Posterior vena cava (tissue), 2 donors: ENCODE results near the gene MBLAC2. TPM values are rescaled to one million over a fixed set of nuclear protein-coding genes. Genes with fewer than 3 reads are reported as not detected.
A peak's percentile ranks its signal among the peaks of the same experiment; 100 is the strongest.

ENCODE experiments used
- DNase-seq: peaks from one replicate; pipeline ENCODE4 v3.0.0-alpha.2; 2020; ENCODE audit warnings: low spot score
- intact Hi-C, 2 donors: fragments of 100-400 bp; cut with DNase I; formaldehyde crosslinking; loops; one replicate each; pipeline versions ENCODE4 v1.14.1 to v1.14.2; 2022 to 2023
- total RNA-seq, 2 donors: library from RNA; stranded (reverse); fragmentation: NEBNext Ultra II Directional; extraction: Animal tissue kit (Norgen Biotek cat#: 25700); gene quantifications; one replicate each; pipeline ENCODE4 v1.2.1, GENCODE V29; 2021
- donor health status: DM: yes; HTN: yes; CAD: no.
- donor health status: DM: yes; HTN: yes; CAD: no.

MBLAC2 gene
- total RNA-seq, 2 donors from 2014 or later: 5.0 to 5.1 TPM

DNA sequence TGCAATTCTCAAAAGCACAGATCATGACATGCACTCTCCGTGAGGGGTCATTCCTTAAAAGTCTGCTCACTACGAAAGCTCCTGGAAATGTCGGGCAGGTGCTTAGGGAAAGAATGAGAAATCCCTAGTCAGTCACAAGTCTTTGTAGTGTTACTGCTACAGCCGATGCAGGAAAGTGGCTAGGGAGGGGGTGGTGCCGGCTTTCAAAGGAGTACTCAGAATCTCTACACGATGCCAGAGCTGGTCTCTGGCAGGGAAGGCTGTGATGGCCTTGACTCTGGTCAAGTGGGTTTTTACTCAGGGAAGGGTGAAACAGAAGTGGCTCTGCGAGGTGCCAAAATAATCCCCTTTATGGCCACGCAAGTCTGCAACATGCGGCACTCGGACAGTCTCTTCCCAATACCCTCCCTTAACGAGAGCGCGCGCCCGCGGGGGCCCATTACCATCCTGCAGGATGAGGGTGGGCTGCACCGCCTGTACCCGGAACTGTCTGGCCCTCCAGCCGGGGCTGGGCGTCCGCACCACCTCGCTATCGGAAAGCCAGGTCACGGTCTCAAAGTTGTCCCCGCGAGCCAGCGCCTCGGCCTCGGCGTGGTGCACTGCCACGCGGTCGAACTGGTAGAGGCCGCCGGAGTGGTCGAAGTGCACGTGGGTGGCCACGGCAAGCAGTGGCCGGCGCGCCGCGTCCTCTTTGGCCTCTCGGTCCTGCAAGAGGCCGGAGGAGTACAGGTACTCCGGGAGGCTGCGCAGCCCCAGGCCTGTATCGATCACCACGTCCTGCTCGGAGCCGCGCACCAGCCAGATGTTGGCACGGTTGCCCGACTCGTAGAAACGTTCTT, 956 bp downstream of the MBLAC2 start:
- intact Hi-C loops: no loop called here
- DNase-seq: peak; percentile 86

DNA sequence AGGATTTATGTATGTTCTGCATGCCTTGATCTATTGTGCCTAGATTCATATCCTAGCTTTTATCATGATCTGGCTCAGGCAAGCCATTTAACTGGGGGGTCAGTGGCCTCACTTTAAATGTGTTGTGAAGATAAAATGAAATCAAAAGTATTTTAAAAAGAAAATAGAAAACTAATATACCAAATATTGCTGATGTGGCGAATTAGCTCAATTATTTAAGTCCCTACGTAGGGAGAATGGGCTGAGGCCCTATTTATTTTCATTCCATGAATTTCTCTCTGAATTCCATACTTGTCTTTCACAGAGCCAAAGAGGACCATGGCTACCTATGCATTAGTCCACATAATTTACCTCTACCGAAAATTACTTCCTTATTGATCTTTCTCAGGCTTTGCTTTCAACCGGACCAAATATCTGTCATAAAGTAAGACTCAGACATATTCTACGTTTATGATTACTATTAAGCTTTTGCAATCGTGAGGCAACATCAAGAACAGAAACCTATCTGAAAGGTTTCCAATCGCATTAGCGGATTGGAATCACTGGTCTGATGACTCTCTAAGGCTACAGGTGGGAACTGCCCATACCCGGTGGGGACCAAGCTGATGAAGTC, 1.7 kb downstream of the MBLAC2 start:
- DNase-seq: no peak
- intact Hi-C loops: no loop called here

DNA sequence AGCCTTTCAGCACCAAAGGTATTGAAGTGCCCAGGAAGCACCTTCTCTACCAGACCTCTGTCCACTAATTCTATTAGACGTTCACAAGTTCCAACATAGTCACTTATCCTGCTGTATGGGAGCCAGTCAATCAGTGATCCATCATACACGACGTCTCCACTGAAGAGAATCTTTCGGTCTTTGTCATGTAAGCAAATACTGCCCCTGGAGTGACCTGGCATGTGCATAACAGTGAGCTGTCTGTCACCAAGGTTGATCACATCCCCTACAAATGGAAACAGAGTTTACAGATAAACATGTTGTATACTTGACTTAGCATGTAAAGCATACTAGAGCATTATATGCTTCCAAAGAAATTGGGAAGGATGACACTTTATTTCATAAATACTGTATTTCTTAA, 13.3 kb downstream of the MBLAC2 start:
- intact Hi-C loops: no loop called here
- DNase-seq: no peak

DNA sequence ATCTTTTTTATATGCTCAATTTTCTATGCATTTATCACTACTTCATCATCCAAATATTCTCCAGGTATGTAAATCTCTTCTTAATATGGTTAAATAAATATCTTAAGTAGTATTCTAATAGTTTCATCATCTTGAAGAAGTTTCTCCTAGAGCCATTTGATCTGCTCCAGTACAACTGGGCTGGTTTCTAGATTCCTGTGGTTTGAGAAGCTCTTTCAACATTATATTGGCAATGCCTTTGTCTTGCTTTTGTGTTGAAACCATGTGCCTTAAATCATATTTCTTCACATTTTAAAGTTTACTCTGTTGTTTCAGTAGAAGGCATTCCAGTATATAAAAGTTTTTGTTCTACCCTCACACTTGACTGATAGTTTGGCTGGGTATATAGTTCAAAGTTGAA, 27.6 kb downstream of the MBLAC2 start:
- intact Hi-C loops: loop anchor here in 1 of 2 donors (10.0 kb wide), 1 partner anchor 338 kb away; no protein-coding TSS in a partner anchor
- no peak for DNase-seq

DNA sequence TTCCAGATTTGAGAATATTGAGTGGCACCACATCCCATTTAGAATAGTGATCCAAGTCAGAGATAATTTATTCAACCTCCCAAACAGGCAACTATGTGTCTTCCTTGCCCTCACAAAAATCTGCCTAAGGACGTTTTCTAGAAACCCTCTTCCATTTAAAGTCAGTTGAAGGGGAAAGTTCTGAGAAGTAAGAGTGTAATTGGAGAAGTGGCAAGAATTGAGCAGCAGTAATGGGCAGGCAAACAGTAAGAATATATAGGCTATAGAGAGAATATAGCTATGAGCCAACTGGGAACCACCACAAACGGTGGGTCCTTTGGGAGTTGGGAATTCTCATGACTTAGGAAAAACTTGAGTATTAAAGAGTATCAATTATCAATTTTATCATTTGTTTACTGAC, 33.9 kb downstream of the MBLAC2 start:
- DNase-seq: no peak
- intact Hi-C loops: loop anchor here (5.0 to 10.0 kb wide), 2 partner anchors 87 to 344 kb away; partner anchors contain the start of gene LYSMD3 (in 1 of the 2)

DNA sequence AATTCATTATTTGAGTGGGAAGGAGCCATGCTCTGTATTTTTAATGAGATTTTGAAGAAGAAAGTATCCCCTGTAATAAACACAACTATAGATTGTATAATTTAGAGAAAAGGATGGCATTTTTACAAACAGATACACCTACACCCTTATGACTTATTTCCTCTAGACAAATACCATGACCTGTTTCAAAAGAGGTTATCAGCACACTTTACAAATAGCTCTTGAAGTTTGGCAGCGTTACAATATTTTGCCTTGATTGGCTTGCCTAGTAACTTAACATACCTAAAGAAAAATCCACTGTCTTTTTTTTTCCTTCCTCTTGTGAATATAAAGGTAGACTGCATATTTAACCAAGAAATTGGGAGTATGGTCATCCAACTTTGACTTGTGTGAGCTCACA, 36.5 kb downstream of the MBLAC2 start:
- no peak for DNase-seq
- intact Hi-C loops: no loop called here

DNA sequence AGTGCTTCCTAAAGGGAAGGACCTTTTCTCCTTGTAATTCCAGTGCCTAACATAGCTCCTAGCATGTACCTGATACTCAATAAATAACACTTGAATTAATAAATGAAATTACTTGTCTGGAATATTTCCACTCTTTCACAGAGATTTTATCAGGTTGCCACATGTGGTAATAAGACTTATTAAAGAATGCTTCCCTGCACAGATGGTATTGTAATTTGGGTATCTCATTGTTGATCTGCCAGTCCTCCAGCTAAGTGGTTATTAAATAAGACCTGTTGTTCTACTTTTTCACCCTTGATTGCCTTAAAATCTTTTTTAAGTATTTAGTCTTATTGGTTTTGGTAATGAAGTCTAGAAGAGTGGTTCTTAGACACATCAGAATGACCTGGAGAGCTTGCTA, 36.9 kb downstream of the MBLAC2 start:
- DNase-seq: no peak
- intact Hi-C loops: no loop called here

DNA sequence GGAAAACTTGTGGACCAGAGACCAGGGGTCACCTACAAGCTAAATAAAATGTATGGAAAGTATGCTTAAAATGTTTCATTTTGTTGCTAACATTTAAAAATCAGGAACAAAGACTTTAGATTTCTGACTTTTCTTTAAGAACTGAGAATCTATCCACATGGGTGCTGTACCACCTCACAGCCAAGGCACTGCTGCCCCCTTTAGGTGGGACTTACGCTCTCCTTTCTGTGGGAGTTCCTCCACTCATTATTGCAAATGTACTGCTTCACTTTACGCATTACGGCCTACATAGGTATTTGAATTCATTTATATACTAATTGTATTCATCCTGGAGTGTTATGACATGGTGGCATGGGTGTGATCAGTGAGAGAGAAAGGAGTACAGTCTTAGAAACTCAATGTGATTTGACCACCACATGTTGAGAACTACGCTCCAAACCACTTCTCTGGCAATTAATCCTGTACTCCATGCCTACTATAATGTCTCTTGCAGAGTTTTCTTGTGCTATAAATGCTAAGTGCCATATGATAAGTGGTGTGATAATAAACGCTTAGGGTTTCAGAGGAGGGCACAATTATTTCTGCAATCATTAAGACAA, 40.4 kb downstream of the MBLAC2 start:
- no peak for DNase-seq
- intact Hi-C loops: no loop called here

DNA sequence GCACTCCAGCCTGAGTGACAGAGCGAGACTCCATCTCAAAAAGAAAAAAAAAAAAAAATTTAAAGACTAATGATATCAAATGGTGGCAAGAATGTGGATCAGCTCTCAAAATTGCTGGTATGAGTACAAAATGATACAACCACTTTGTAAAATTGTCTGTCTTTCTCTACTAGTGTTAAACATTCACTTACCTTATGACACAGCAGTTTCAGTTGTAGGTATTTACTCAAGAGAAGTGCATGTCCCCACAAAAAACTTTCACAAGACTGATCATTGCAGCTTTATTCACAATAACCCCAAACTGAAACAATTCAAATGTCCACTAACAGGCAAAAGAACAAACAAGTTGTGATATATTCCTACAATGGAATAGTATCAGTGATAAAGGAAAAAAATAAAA, 50.3 kb downstream of the MBLAC2 start:
- intact Hi-C loops: no loop called here
- DNase-seq: no peak

DNA sequence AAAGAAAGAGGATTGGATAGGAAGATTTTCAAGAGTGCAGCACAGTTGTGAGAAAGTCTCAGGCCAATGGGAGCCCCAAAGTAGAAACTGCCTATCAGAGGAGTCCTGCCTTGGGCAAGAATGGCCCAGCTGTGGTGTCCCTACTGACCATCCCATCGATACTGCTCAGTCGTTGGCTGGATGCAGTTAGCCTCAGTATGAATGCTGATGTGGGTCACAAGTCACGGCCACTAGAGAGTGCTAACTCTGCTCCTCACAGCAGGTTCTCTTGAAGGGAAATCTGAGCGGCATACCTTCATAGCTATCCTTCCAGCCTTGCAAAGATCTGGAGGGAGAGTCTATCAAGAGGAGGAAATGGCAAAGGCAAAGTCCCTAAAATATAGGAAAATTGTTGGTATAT, 53.4 kb downstream of the MBLAC2 start:
- no peak for DNase-seq
- intact Hi-C loops: no loop called here

DNA sequence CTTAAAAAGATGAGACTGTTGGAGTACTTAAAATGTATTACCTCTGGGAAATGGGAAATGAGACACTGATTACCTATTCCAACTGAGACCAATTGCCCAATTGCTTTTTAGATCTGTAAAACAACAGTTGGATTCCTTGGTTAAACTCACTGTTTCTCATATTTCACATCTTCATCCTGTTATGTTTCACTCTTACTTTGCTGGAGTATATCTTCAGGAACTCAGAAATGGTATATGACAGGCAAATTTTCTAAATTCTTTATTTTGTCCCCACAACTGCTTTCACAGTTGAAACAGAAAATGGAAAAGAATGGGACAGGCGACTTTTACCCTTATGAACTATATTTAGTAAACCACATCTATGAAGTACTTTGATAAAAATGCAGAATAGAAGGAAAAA, 56.4 kb downstream of the MBLAC2 start:
- intact Hi-C loops: no loop called here
- no peak for DNase-seq

DNA sequence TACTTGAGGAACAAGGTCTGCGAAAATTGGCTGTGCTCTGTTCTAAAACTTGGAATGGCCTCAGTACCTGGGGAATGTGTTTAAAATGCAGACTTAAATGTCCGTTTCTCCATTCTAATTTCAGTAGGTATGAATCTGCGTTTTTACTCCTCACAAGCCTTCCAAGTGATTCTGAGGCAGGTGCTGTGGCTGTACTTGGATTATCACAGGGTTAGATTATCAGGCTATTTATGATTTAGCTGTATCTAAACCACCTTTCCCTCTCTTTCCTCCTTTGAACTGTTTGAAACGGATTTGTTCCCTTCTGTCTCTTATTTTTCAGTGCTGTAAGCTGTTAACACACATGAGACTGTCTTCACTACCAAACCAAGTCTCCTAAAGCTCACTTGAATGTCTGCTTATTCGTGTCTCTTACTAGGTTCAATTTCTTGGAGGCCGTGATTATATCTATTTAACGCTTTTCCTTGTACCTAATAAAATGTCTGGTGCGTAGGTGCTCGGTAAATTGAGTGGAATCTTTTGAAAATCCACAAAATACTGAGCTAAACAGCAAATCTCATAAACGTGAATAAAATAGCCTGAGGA, 64.3 kb downstream of the MBLAC2 start:
- intact Hi-C loops: no loop called here
- DNase-seq: no peak

DNA sequence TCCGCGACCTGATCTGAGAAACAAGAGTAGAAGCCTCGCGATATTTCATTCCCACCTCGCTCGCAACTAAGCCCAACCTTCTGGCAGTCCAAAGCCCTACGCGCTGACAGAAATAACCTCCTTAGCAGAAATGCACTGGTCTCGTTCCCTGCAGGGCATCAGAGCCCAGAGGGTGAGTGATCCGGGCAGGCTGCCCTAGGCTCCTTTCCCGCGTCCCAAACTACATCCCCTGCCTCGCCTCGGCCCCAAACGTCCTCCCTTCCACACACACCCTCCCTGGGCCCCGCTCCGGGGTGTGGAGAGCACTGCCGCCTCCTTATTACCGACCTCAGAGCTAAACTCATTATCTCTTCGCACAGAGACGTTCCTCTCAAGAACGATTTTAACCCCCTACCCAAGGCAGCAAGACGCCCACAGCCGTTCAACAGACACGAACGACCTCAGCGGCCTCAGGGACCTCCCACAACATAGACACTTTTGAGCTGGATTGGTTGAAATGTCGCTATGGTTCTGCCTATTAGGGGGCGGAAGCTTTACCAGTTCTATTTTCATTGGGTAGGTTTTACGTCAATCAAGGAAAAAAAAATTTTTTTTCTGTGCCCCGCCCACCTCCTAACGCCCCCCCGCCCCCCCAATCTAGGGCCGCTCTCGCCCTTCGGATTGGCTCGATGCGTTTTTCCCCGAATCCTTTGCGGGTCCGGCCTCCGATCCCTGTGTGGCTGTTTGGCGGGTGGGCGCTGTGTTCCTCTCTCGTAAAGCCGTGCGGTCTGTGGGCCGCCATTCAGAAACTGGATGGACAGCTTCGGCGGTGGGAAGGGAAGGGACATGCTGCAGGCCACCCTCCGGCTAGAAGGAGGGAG, 65.0 kb downstream of the MBLAC2 start, which contains the start of gene CETN3:
TSS of gene CETN3 (minus strand) at position 439 of the 860 bp plus-strand sequence. CDS start at position 344, 95 bp downstream.
- peak; percentile 97 for DNase-seq
- intact Hi-C loops: no loop called here

DNA sequence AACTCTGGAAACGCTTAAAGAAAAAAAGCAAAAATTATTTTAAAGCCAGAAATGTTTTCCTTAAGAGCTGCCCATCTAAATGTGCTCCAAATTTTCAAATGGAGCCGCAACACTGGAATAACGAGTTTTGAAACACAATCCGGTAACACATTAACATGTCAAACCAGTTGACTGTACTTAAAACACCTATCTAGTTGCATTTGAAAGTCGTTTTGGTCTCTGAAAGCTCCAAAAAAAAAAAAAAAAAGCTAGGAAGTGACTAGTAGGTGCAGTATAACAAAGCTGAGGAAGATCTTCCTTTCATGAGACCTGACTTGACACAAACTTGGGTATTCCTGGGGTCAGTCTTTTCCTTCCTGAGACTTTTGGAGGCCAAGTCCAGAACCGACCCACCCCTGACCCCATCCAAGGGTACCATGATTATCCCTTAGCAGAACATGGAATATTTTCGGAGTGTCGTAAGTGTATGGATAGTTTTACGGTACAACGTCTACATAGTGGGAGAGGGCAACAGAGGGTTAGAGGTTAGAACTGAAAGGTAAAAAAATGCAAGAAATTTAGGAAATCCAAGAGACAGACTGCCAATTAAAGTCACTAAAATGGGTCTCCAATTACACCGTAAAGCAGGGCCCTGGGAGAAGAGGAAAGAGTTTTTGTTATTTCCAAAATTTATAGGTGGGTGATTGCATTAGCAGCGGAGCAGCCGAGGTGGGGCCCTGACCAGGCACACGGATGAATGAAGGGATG, 65.8 kb downstream of the MBLAC2 start:
- intact Hi-C loops: no loop called here
- DNase-seq: no peak

Other genes with a start within 250 kb of the MBLAC2 start
- 10 to 100 TPM; 15.0 to 18.0 TPM for gene CETN3, start 65.0 kb downstream of the MBLAC2 start, total RNA-seq
- 1 to 10 TPM; 1.2 to 1.5 TPM for gene POLR3G, start 93 bp upstream of the MBLAC2 start, total RNA-seq
- 10 to 100 TPM; 20.7 to 31.1 TPM for gene LYSMD3, start 54.8 kb upstream of the MBLAC2 start, total RNA-seq
- gene ADGRV1, start 84.0 kb upstream of the MBLAC2 start, total RNA-seq: under 1 TPM in 1 of 2 donors, not detected in 1; 0.19 TPM